K562 (cell line): ENCODE data around the gene DENND2C. TPM values are rescaled to one million over a fixed set of nuclear protein-coding genes. Genes with fewer than 3 reads are reported as not detected.

Source experiments
- ATF4 ChIP-seq: fragments of 450-650 bp; formaldehyde crosslinking; IDR thresholded peaks from 2 replicates; pipeline ENCODE4 v1.4.0; 2022; ENCODE audit warnings: mild to moderate bottlenecking, moderate library complexity
- DMBX1 ChIP-seq: fragments of 250-450 bp; sonication (Bioruptor Pico); IDR thresholded peaks from 2 replicates; pipeline ENCODE4 v1.8.0; 2022; ENCODE audit warnings: inconsistent platforms, mild to moderate bottlenecking, moderate library complexity, borderline replicate concordance
- FOS ChIP-seq: IDR thresholded peaks from 3 replicates; pipeline ENCODE4 v1.6.1; 2011; ENCODE audit not compliant: insufficient read length; ENCODE audit errors: extremely low read depth
- HNRNPLL ChIP-seq: fragments of 200-400 bp; formaldehyde crosslinking; IDR thresholded peaks from 2 replicates; pipeline ENCODE4 v1.6.1; 2017; ENCODE audit warnings: low read length, low read depth, mild to moderate bottlenecking; ENCODE audit not compliant: poor library complexity, severe bottlenecking
- MEIS2 ChIP-seq: fragments of 450-650 bp; IDR thresholded peaks from 2 replicates; pipeline ENCODE4 v1.6.1; 2014; ENCODE audit warnings: mild to moderate bottlenecking; ENCODE audit not compliant: partially characterized antibody
- RUNX1 ChIP-seq: sonication (generic); IDR thresholded peaks from 2 replicates; pipeline ENCODE4 v1.6.1; 2016; ENCODE audit warnings: antibody characterized with exemption, low read depth
- SLC30A9 ChIP-seq: fragments of 250-450 bp; sonication (Bioruptor Pico); IDR thresholded peaks from 2 replicates; pipeline ENCODE4 v1.8.0; 2022; ENCODE audit warnings: mild to moderate bottlenecking, moderate library complexity
- SMARCA5 ChIP-seq: fragments of 450-650 bp; IDR thresholded peaks from 2 replicates; pipeline ENCODE4 v1.6.1; 2016
- ZFP36 ChIP-seq: fragments of 150-350 bp; IDR thresholded peaks from 2 replicates; pipeline ENCODE4 v1.6.1; 2018; ENCODE audit warnings: low read length, low read depth; ENCODE audit not compliant: partially characterized antibody
- ZNF175 ChIP-seq: fragments of 200-800 bp; sonication (Bioruptor generic); IDR thresholded peaks from 2 replicates; pipeline ENCODE4 v1.6.1; 2016; ENCODE audit warnings: low read depth, mild to moderate bottlenecking, missing genetic modification characterization, missing compliant biosample characterization
- ZNF184 ChIP-seq: sonication (generic); formaldehyde crosslinking; IDR thresholded peaks from 2 replicates; pipeline ENCODE4 v1.5.0; 2020; ENCODE audit warnings: missing genetic modification reagents
- ZNF263 ChIP-seq: sonication (generic); formaldehyde crosslinking; IDR thresholded peaks from 2 replicates; pipeline ENCODE4 v1.8.0; 2022; ENCODE audit warnings: mild to moderate bottlenecking, missing genetic modification reagents, borderline replicate concordance
- polyA plus RNA-seq, 8 experiments: library from polyadenylated mRNA; depleted of rRNA in 4 of 8; stranded (reverse) in 5 of 8; unstranded in 3 of 8; fragments of >200 nt; fragmentation: Nextera tagmentation in 2 of 8; fragmentation: Illumina TruSeq in 1 of 8; extraction: Ambion mirVana in 2 of 8; extraction: Trizol in 1 of 8; gene quantifications; 2 replicates each; pipeline versions ENCODE4 v1.2.1 to v1.2.3, GENCODE V29; 2011 to 2014; ENCODE audit warnings: inconsistent platforms in 1 of 8, missing spikeins in 1 of 8
- total RNA-seq, 7 experiments: library from RNA; depleted of rRNA in 6 of 7; stranded (reverse); fragments of >200 nt in 6 of 7; fragmentation: Illumina TruSeq in 2 of 7; extraction: Trizol in 2 of 7; gene quantifications; 2 replicates each; pipeline versions ENCODE4 v1.2.1 to v1.2.3, GENCODE V29; 2011 to 2021; ENCODE audit warnings: low replicate concordance in 1 of 7
- TF ChIP-seq, protein P1 (sequence below): fragments of 250-450 bp; sonication (Bioruptor Pico); IDR thresholded peaks from 2 replicates; pipeline ENCODE4 v1.4.0; 2020; ENCODE audit warnings: mild to moderate bottlenecking, moderate library complexity

Gene DENND2C
- total and polyA plus RNA-seq, 9 of the 15 experiments (the other 6 are each of a cell fraction or from before 2014, with no cell fraction given), result 0.03 to 0.25 (median 0.14) TPM

- TF ChIP-seq HNRNPLL (no peak), ZNF184 (CRISPR knock-in tag) (no peak), ZNF175 (CRISPR knock-in tag) (no peak), SLC30A9 (CRISPR knock-in tag) (no peak), ZNF263 (CRISPR knock-in tag) (no peak), SMARCA5 (no peak), DMBX1 (CRISPR knock-in tag) (no peak), RUNX1 (no peak), MEIS2 (peak; percentile 25), ZFP36 (no peak), ATF4 (CRISPR knock-in tag) (no peak), FOS (peak; percentile 6)
- TF ChIP-seq, protein P1, sequence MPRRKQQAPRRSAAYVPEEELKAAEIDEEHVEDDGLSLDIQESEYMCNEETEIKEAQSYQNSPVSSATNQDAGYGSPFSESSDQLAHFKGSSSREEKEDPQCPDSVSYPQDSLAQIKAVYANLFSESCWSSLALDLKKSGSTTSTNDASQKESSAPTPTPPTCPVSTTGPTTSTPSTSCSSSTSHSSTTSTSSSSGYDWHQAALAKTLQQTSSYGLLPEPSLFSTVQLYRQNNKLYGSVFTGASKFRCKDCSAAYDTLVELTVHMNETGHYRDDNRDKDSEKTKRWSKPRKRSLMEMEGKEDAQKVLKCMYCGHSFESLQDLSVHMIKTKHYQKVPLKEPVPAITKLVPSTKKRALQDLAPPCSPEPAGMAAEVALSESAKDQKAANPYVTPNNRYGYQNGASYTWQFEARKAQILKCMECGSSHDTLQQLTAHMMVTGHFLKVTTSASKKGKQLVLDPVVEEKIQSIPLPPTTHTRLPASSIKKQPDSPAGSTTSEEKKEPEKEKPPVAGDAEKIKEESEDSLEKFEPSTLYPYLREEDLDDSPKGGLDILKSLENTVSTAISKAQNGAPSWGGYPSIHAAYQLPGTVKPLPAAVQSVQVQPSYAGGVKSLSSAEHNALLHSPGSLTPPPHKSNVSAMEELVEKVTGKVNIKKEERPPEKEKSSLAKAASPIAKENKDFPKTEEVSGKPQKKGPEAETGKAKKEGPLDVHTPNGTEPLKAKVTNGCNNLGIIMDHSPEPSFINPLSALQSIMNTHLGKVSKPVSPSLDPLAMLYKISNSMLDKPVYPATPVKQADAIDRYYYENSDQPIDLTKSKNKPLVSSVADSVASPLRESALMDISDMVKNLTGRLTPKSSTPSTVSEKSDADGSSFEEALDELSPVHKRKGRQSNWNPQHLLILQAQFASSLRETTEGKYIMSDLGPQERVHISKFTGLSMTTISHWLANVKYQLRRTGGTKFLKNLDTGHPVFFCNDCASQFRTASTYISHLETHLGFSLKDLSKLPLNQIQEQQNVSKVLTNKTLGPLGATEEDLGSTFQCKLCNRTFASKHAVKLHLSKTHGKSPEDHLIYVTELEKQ (CRISPR knock-in tag), result no peak
Observed at GRCh38 chr1:114554577-114554976, 115.3 kb downstream of the DENND2C start (continued).
